WTC11 (cell line): ENCODE data around the gene GNAS-AS1. TPM values are rescaled to one million over a fixed set of nuclear protein-coding genes. Genes with fewer than 3 reads are reported as not detected.

Experiments used
- ATAC-seq: fragments of 200-7000 bp; cut with Tn5 transposase; 2 replicates; pipeline ENCODE4 v1.10.0; 2021; ENCODE audit warnings: mild to moderate bottlenecking, moderate library complexity
- CTCF ChIA-PET: fragments of 300-600 bp; sonication (Branson Sonifier 250); formaldehyde crosslinking; loops from one replicate; lab custom pipeline; 2021; ENCODE audit warnings: antibody characterized with exemption; lab: Charles Lee
- POLR2A ChIA-PET: fragments of 350-600 bp; sonication (Branson Sonifier 250); formaldehyde crosslinking; loops from one replicate; lab custom pipeline; 2021; ENCODE audit warnings: antibody characterized with exemption; lab: Charles Lee
- DNase-seq: peaks from one replicate; pipeline ENCODE4 v3.0.0; 2021; ENCODE audit warnings: low spot score
- H3K27ac Mint-ChIP-seq: 2 replicates; pipeline ENCODE4 v1.8.0; 2021; ENCODE audit warnings: mixed read lengths
- H3K27me3 Mint-ChIP-seq: 2 replicates; pipeline ENCODE4 v1.8.0; 2021; ENCODE audit warnings: low read depth, mild to moderate bottlenecking, moderate library complexity, mixed read lengths
- H3K36me3 Mint-ChIP-seq: 2 replicates; pipeline ENCODE4 v1.8.0; 2021; ENCODE audit warnings: mixed read lengths
- H3K4me1 Mint-ChIP-seq: 2 replicates; pipeline ENCODE4 v1.8.0; 2022; ENCODE audit warnings: mixed read lengths
- H3K4me3 Mint-ChIP-seq: 2 replicates; pipeline ENCODE4 v1.8.0; 2021; ENCODE audit warnings: mild to moderate bottlenecking, moderate library complexity, mixed read lengths
- H3K9me3 Mint-ChIP-seq: 2 replicates; pipeline ENCODE4 v1.8.0; 2021; ENCODE audit warnings: mixed read lengths
- E2F4 ChIP-seq: sonication (generic); formaldehyde crosslinking; IDR thresholded peaks from 2 replicates; pipeline ENCODE4 v1.8.1; 2022; ENCODE audit warnings: low read depth, mild to moderate bottlenecking, moderate library complexity, missing genetic modification reagents, borderline replicate concordance
- ELF4 ChIP-seq: sonication (generic); formaldehyde crosslinking; IDR thresholded peaks from 2 replicates; pipeline ENCODE4 v1.8.1; 2022; ENCODE audit warnings: low read depth, mild to moderate bottlenecking, moderate library complexity, missing genetic modification reagents
- JAZF1 ChIP-seq: fragments of 250-450 bp; sonication (Bioruptor Pico); IDR thresholded peaks from 2 replicates; pipeline ENCODE4 v1.9.0; 2021; ENCODE audit warnings: moderate library complexity, mild to moderate bottlenecking, inconsistent platforms
- NFATC4 ChIP-seq: fragments of 250-450 bp; sonication (Bioruptor Pico); IDR thresholded peaks from 2 replicates; pipeline ENCODE4 v1.9.0; 2021; ENCODE audit warnings: mild to moderate bottlenecking
- NR1H2 ChIP-seq: sonication (generic); formaldehyde crosslinking; IDR thresholded peaks from 2 replicates; pipeline ENCODE4 v1.9.0; 2021; ENCODE audit warnings: mild to moderate bottlenecking, moderate library complexity, missing genetic modification reagents
- OVOL2 ChIP-seq: fragments of 250-450 bp; sonication (Bioruptor Pico); IDR thresholded peaks from 2 replicates; pipeline ENCODE4 v1.9.0; 2021; ENCODE audit warnings: mild to moderate bottlenecking, borderline replicate concordance
- PRDM15 ChIP-seq: sonication (generic); formaldehyde crosslinking; IDR thresholded peaks from 2 replicates; pipeline ENCODE4 v1.8.0; 2022; ENCODE audit warnings: missing genetic modification reagents
- TP53 ChIP-seq: sonication (generic); formaldehyde crosslinking; IDR thresholded peaks from 2 replicates; pipeline ENCODE4 v1.8.1; 2023; ENCODE audit warnings: mild to moderate bottlenecking, missing genetic modification reagents
- USF2 ChIP-seq: sonication (generic); formaldehyde crosslinking; IDR thresholded peaks from 2 replicates; pipeline ENCODE4 v1.8.1; 2023; ENCODE audit warnings: mild to moderate bottlenecking, missing genetic modification reagents, moderate library complexity
- ZNF425 ChIP-seq: fragments of 250-450 bp; sonication (Bioruptor Pico); conservative IDR thresholded peaks from 2 replicates; pipeline ENCODE4 v1.9.0; 2021; ENCODE audit warnings: mild to moderate bottlenecking
- ZNF532 ChIP-seq: fragments of 250-450 bp; sonication (Bioruptor Pico); IDR thresholded peaks from 2 replicates; pipeline ENCODE4 v1.9.0; 2021; ENCODE audit warnings: mild to moderate bottlenecking, borderline replicate concordance
- ZSCAN18 ChIP-seq: fragments of 250-450 bp; sonication (Bioruptor Pico); IDR thresholded peaks from 2 replicates; pipeline ENCODE4 v2.1.2; 2022; ENCODE audit warnings: mild to moderate bottlenecking, moderate library complexity
- total RNA-seq: library from RNA; stranded (reverse); gene quantifications from 3 replicates; pipeline ENCODE4 v1.2.3, GENCODE V29; 2021

The GNAS-AS1 gene
- total RNA-seq, 1 experiment from 2014 or later, result 12.2 TPM

- Mint-ChIP-seq H3K9me3 (peaks cover 19% of the 10 kb centered on the region), H3K27ac (no peak overlapping the region; the same call in 1 of the 2 replicates), H3K36me3 (peaks cover 42% of the 10 kb centered on the region), H3K4me3 (no peak overlapping the region), H3K27me3 (no peaks in the 10 kb centered on the region), H3K4me1 (no peaks in the 10 kb centered on the region)
- ATAC-seq (no peak), DNase-seq (no peak)
- CTCF ChIA-PET, result interaction anchor here (1.3 to 1.8 kb wide), 2 partner anchors 14 to 15 kb away, joined by 3 to 6 read pairs; no protein-coding TSS in a partner anchor
- TF ChIP-seq ZSCAN18 (CRISPR knock-in tag) (no peak), NFATC4 (CRISPR knock-in tag) (no peak), ZNF532 (CRISPR knock-in tag) (no peak), E2F4 (CRISPR knock-in tag) (no peak), PRDM15 (CRISPR knock-in tag) (no peak), NR1H2 (CRISPR knock-in tag) (no peak)
- POLR2A ChIA-PET, result no interaction called here
Measured at GRCh38 chr20:58824843-58825242, 25.9 kb downstream of the GNAS-AS1 start.

GRCh38 chr20:58822748-58823730 lies 27.7 kb downstream of the GNAS-AS1 start:
- ATAC-seq (no peak), DNase-seq (no peak)
- POLR2A ChIA-PET, result no interaction called here
- CTCF ChIA-PET, result interaction anchor here (0.5 to 2.1 kb wide), 8 partner anchors 12 to 632 kb away, joined by 3 to 6 read pairs (median 3); partner anchors contain the start of gene GNAS
- TF ChIP-seq TP53 (CRISPR knock-in tag), result no peak
- no peak for TF ChIP-seq OVOL2 (CRISPR knock-in tag)
- TF ChIP-seq USF2 (CRISPR knock-in tag), result no peak
- TF ChIP-seq ELF4 (CRISPR knock-in tag), result no peak
- TF ChIP-seq E2F4 (CRISPR knock-in tag), result no peak
- no peak for TF ChIP-seq ZNF425
- no peak for TF ChIP-seq JAZF1 (CRISPR knock-in tag)
- H3K27ac Mint-ChIP-seq, result no peak overlapping the region
- H3K4me1 Mint-ChIP-seq, result no peaks in the 10 kb centered on the region
- H3K36me3 Mint-ChIP-seq, result peaks cover 53% of the 10 kb centered on the region
- H3K9me3 Mint-ChIP-seq, result peaks cover 12% of the 10 kb centered on the region
- H3K4me3 Mint-ChIP-seq, result no peak overlapping the region
- no peaks in the 10 kb centered on the region; the same call in 1 of the 2 replicates for H3K27me3 Mint-ChIP-seq
